Hepatocyte (in vitro differentiated cells): ENCODE measurements around the gene CDC42BPA.

ENCODE experiments used
- CTCF ChIP-seq: fragments of 200-600 bp; sonication (generic); IDR thresholded peaks from 2 replicates; pipeline ENCODE4 v1.5.1; 2016; ENCODE audit warnings: antibody characterized with exemption, mild to moderate bottlenecking; ENCODE audit not compliant: poor library complexity
- EZH2 ChIP-seq: fragments of 200-600 bp; sonication (generic); IDR thresholded peaks from 2 replicates; pipeline ENCODE4 v1.6.1; 2016; ENCODE audit warnings: antibody characterized with exemption, mild to moderate bottlenecking, borderline replicate concordance

DNA sequence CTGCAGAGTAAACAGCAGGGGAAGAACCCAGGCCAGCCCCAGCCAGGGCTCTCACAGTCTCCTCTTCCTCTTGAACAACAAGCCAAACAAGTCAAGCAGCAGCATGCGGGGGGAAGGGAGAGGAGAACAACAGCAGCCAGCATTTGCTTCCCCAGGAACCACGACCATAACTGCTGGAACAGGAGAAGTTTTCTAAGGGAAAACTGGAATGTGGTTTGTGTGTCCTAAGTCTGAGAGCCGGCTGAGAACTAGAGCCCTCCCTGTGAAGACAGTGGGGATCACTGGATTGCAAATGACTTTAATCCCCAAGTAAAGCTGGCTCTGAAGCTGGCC lies 330.0 kb downstream of the CDC42BPA start:
- TF ChIP-seq CTCF (no peak), EZH2 (no peak)
